ENCODE data around the gene FOXB1.

FOXB1 gene

DNA sequence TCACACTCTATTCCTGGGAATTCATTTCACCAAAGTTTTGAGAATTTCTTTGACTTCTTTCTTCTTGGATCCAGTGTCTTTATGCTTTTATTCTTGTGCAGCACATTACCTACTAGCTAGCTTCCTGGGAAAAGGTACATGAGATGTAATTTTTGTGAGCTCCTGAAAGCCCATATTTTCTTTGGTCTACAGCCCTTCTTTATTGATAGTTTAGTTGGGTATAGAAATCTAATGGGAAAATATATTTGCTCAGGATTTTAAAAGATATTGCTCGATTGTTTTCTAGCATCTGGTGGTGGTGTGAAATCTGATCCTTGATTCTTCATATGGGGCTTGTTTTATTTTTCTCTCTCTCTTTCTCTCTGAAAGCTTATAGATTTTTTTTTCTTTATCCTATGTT lies 45.8 kb downstream of the FOXB1 start:
- no peak overlapping the region for H3K4me3 ChIP-seq (ENCODE audit: low read depth, low read length)
- no peak for TF ChIP-seq CTCF (IDR thresholded peaks at IDR 0.05; ENCODE audit: low read depth, low read length, missing control alignments)

GRCh38 chr15:60052796-60053195 lies 48.7 kb downstream of the FOXB1 start:
- no peak for DNase-seq (ENCODE audit: low read depth)
- H3K4me3 ChIP-seq (ENCODE audit: low read depth, low read length): no peak overlapping the region

More for the DNA sequence above, 45.8 kb downstream of the FOXB1 start:
- DNase-seq (ENCODE audit: low read depth): no peak

DNA sequence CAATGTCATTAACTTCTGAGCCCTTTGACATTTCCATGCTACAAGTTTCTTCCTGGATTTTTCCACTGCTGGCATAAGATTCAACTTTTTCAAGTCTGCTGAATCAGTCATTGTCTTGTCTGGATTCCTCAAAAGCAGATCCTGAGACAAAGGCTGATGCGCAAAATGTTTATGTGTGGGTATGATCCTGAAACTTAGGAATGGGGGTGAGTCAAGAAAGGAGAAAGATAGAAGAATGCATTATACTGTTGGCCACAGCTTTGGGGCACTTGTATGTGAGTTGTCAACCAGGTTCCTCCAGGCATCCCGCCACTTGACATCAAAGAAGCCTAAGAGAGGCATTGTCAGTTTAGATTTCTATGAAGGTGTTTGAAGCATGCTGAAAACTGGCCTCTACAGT lies 50.4 kb downstream of the FOXB1 start:
- no peak for DNase-seq (ENCODE audit: low read depth)
- no peak overlapping the region for H3K4me3 ChIP-seq (ENCODE audit: low read depth, low read length)

More at GRCh38 chr15:60052796-60053195, 48.7 kb downstream of the FOXB1 start:
- TF ChIP-seq CTCF (IDR thresholded peaks at IDR 0.05; ENCODE audit: low read depth, low read length, missing control alignments): no peak

More for the DNA sequence above, 50.4 kb downstream of the FOXB1 start:
- no peak for TF ChIP-seq CTCF (IDR thresholded peaks at IDR 0.05; ENCODE audit: low read depth, low read length, missing control alignments)
